Posterior vena cava (tissue), 2 donors: ENCODE results near the gene PLA2G12B. TPM values are rescaled to one million over a fixed set of nuclear protein-coding genes. Genes with fewer than 3 reads are reported as not detected.
"Not testable (repeated sequence)": the region's sequence is repeated elsewhere in the genome, so short reads cannot be mapped to it uniquely, and the experiment has no call there.

ENCODE experiments used
- DNase-seq: peaks from one replicate; pipeline ENCODE4 v3.0.0-alpha.2; 2020; ENCODE audit warnings: low spot score
- intact Hi-C, 2 donors: fragments of 100-400 bp; cut with DNase I; formaldehyde crosslinking; loops; one replicate each; pipeline versions ENCODE4 v1.14.1 to v1.14.2; 2022 to 2023
- total RNA-seq, 2 donors: library from RNA; stranded (reverse); fragmentation: NEBNext Ultra II Directional; extraction: Animal tissue kit (Norgen Biotek cat#: 25700); gene quantifications; one replicate each; pipeline ENCODE4 v1.2.1, GENCODE V29; 2021
- donor health status: DM: yes; HTN: yes; CAD: no.
- donor health status: DM: yes; HTN: yes; CAD: no.

PLA2G12B gene
- total RNA-seq, 2 donors from 2014 or later = not detected

DNA sequence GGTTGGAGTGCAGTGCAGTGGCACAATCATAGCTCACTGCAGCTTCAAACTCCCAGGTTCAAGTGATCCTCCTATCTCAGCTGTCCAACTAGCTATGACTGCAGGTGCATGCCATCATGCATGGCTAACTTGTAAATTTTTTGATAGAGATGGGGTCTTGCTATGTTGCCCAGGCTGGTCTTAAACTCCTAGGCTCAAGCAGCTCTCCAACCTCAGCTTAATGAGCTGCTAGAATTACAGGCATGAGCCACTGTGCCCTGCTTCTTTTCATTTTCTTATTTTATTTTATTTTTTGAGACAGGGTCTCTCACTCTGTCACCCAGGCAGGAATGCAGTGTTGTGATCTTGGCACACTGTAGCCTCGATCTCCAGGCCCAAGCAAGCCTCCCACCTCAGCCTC is 7.6 kb downstream of the PLA2G12B start:
- DNase-seq = no peak
- intact Hi-C loops = no loop called here

DNA sequence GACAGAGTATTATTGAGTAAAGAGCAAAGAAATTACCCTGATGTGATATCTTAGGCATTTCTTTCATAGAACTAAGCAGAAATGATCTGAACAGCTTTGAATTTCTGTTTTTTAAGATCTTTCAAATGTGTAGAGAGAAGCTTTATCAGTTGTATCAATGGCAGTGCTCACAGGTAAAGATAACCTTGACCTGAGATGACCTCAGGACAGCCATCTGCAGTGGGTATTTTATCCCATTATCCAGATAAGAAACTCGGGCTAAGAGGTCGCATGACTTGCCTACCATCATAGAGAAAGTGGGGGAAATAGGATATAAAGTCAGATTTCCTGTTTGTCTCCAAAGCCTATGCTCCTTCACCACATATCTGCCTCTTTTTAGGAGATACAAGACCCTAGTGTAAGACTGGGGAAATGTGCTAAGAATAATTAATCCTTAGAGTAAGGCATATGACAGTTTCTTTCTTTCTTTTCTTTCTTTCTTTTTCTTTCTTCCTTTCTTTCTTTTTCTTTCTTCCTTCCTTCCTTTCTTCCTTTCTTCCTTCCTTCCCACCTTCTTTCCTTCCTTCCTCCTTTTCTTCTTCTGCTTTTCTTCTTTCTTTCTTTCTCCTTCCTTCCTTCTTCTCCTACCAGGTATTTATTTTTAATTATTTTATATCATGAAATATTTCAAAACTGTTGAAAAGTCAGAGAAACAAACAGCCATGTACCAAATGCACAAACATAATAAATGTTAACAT is 10.9 kb downstream of the PLA2G12B start:
- intact Hi-C loops = no loop called here
- DNase-seq = no peak

DNA sequence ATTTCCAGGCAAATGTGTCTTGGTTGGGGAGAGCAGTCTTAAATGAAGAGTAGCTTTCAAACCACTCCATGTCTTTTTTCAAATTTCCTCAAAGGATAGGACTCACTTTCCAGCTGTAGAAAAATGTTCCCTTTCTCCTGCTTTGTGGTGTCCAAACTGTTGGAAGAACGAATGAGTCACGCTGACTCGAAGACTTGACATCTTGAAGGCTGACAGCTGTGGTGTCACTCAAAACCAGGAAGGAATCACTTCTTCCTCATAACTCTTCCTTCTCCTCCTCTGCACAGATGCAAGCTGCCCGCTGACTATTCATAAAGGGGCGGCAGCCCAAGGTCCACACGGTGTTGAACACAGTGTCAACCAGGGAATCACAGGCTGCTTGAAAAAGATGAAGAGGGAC is 19.2 kb downstream of the PLA2G12B start:
- no peak for DNase-seq
- intact Hi-C loops = no loop called here

DNA sequence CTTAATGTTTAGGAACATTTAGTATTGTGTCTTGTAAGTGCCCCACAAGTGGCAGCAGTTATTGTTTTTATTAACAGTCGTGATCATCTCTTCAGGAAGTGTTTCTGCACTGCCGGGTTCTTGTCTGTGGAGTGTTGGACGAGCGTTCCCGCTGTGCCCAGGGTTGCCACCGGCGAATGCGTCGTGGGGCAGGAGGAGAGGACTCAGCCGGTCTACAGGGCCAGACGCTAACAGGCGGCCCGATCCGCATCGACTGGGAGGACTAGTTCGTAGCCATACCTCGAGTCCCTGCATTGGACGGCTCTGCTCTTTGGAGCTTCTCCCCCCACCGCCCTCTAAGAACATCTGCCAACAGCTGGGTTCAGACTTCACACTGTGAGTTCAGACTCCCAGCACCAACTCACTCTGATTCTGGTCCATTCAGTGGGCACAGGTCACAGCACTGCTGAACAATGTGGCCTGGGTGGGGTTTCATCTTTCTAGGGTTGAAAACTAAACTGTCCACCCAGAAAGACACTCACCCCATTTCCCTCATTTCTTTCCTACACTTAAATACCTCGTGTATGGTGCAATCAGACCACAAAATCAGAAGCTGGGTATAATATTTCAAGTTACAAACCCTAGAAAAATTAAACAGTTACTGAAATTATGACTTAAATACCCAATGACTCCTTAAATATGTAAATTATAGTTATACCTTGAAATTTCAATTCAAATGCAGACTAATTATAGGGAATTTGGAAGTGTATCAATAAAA is 22.2 kb downstream of the PLA2G12B start:
- no peak for DNase-seq
- intact Hi-C loops = no loop called here

GRCh38 chr10:72930276-72930675 is 24.3 kb downstream of the PLA2G12B start:
- no peak for DNase-seq
- intact Hi-C loops = no loop called here

DNA sequence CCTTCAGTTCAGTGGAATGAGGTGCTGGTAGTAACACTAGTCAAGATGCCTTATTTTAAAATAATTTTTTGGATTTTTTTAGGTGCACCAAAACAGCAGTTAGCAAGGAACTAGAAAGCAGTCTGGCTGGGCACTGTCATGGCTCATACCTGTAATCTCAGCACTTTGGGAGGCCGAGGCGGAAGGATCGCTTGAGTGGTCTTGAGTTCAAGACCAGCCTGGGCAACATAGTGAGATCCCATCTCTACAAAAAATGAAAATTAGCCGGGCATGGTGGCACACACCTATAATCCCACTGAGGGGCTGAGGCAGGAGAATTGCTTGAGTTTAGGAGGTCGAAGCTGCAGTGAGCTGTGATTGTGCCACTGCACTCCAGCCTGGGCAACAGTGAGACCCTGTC is 25.8 kb downstream of the PLA2G12B start:
- no peak for DNase-seq
- intact Hi-C loops = no loop called here

GRCh38 chr10:72927485-72927884 is 27.1 kb downstream of the PLA2G12B start:
- intact Hi-C loops = no loop called here
- no peak for DNase-seq

DNA sequence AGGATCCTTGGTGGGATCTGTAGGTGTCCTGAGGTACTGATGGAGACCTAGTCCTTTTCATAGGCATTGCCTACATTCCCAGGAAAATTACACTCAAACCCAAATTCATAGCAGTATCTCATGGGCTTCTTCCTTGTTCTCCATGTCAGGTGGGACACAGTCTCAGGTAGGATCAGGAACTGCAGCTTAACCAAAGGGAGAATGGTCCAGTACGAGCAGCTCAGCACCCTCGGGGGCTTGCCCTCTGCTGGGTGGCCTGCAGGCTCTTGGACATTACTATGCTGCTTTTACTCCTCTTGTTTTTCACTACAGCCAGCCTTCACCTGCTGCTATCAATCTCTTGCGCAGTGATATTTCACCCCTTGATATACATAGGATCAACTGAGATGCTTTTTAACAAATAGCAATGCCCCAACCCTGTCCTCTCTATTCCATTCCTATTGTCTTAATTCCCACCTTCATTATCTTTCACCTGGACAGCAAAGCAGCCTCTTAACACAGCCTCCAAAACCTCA is 28.6 kb downstream of the PLA2G12B start:
- DNase-seq = no peak
- intact Hi-C loops = no loop called here

DNA sequence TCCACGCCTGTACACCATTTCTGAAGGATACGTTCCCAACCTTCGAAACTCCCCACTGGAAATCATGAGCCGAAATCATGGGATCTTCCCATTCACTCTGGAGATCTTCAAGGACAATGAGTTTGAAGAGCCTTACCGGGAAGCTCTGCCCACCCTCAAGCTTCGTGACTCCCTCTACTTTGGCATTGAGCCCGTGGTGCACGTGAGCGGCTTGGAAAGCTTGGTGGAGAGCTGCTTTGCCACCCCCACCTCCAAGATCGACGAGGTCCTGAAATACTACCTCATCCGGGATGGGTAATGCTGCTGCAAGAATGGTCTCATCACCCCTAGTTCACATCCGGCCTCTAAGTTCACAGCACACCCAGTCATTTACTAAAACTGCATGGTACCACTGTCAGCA is 30.3 kb downstream of the PLA2G12B start:
- no peak for DNase-seq
- intact Hi-C loops = no loop called here

DNA sequence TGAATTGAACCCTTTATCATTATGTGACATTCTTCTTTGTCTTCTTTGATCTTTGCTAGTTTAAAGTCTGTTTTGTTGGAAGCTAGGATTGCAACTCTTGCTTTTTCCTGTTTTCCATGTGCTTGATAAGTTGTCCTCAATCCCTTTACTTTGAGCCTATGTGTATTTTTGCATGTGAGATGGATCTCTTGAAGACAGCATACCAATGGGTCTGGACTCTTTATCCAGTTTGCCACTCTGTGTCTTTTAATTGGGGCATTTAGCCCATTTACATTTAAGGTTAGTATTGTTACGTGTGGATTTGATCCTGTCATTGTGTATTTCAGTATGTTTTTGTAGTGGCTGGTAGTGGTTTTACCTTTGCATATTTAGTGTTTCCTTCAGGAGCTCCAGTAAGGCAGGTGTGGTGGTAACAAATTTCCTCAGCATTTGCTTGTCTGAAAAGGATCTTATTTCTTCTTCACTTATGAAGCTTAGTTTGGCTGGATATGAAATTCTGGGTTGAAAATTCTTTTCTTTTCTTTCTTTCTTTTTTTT is 33.4 kb downstream of the PLA2G12B start:
- intact Hi-C loops, DNase-seq: not testable (repeated sequence)

GRCh38 chr10:72918352-72918751 is 36.3 kb downstream of the PLA2G12B start:
- intact Hi-C loops = no loop called here
- DNase-seq = no peak

DNA sequence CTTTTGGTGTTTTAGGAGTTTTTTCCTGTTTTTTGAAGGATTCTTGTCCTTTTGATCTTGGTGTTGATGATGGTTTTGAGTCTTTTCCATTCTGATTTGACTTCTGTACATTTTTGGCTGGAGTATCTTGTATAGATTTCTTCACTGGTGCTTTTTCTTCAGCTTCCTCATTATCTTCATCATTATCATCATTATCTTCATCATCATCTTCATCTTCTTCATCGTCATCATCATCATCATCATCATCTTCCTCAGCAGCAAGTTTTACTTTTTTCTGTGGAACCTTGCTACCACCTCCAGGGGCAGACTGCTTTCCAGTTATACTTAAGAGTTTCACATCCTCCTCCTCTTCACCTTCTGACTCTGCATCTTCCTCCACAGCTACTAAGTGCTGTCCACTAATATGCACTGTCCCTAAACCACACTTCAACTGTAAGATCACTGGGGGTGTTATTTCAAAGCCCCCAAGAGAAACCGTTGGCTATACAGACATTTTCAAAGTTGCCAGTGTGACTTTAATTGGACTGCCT is 36.7 kb downstream of the PLA2G12B start:
- intact Hi-C loops, DNase-seq: not testable (repeated sequence)

DNA sequence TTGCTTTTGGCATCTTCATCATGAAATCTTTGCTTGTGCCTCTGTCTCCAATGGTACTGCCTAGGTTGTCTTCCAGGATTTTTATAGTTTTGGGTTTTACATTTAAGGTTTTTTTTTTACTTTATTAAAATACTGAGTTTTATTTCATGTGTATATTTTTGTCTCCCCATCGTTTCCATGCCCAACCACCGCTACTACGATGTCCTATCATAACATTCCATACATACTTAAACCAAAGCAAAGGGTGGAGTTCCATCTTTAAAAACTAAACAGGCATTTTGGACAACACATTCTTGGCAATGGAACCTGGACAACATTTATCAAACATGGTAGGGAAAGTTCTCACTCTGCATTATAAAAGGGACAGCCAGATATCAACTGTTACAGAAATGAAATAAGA is 37.4 kb downstream of the PLA2G12B start:
- DNase-seq, intact Hi-C loops: not testable (repeated sequence)

DNA sequence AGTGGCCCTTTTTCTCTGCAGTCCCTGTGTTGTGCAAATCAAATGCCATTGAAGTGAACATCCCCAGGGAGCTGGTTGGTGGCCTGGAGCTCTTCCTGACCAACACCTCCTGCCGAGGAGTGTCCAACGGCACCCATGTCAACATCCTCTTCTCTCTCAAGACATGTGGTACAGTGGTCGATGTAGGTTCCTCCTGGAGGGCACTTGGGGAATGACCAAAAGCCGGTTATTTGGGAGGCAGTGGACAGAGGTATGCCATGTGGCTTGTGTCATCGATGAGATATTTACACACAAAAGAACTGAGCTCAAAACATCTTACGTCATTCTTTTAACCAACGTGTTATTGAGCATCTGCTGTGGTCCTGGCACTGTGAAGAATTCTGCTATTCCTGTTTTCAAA is 41.3 kb downstream of the PLA2G12B start:
- DNase-seq = no peak
- intact Hi-C loops = no loop called here

GRCh38 chr10:72912736-72913135 is 41.9 kb downstream of the PLA2G12B start:
- no peak for DNase-seq
- intact Hi-C loops = no loop called here

DNA sequence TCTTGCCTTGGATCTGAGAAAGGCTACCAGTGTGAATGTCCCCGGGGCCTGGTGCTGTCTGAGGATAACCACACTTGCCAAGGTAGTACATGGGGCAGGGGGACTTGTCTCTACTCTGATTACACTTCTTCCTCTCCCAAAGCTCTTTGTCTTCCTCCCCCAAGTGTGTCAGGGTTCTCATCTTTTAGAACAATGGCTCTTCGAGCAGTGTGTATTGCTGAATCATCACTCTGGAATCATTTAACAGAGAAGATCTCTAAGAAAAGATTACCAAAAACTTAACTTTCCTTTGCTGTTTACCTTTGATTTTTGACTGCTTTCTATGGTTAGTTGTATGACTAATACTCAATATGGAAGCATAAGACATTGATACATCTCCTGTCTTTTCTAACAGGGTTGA is 42.8 kb downstream of the PLA2G12B start:
- intact Hi-C loops = no loop called here
- no peak for DNase-seq

GRCh38 chr10:72910705-72911104 is 43.9 kb downstream of the PLA2G12B start:
- no peak for DNase-seq
- intact Hi-C loops = no loop called here

- no peak for DNase-seq
- intact Hi-C loops = no loop called here
These were observed 48.2 kb downstream of the PLA2G12B start for GRCh38 chr10:72906446-72906845.

GRCh38 chr10:72904806-72905205 is 49.8 kb downstream of the PLA2G12B start:
- intact Hi-C loops = no loop called here
- DNase-seq = no peak

DNA sequence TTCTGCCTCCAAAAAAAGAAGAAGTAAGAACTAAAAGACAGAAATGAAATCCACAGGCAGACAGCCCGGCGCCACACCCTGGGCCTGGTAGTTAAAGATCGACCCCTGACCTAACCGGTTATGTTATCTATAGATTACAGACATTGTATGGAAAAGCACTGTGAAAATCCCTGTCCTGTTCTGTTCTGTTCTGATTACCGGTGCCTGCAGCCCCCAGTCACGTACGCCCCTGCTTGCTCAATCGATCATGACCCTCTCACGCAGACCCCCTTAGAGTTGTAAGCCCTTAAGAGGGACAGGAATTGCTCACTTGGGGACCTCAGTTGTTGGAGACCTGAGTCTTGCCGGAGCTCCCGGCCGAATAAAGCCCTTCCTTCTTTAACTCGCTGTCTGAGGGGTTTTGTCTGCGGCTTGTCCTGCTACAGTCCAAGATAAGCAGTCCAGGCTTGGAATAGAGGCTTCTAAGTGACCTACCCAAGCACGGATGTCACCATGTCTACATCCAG is 50.6 kb downstream of the PLA2G12B start:
- intact Hi-C loops, DNase-seq: not testable (repeated sequence)
